ENCODE data around the gene FBL.
A peak's percentile ranks its signal among the peaks of the same experiment; 100 is the strongest.

Gene FBL

DNA sequence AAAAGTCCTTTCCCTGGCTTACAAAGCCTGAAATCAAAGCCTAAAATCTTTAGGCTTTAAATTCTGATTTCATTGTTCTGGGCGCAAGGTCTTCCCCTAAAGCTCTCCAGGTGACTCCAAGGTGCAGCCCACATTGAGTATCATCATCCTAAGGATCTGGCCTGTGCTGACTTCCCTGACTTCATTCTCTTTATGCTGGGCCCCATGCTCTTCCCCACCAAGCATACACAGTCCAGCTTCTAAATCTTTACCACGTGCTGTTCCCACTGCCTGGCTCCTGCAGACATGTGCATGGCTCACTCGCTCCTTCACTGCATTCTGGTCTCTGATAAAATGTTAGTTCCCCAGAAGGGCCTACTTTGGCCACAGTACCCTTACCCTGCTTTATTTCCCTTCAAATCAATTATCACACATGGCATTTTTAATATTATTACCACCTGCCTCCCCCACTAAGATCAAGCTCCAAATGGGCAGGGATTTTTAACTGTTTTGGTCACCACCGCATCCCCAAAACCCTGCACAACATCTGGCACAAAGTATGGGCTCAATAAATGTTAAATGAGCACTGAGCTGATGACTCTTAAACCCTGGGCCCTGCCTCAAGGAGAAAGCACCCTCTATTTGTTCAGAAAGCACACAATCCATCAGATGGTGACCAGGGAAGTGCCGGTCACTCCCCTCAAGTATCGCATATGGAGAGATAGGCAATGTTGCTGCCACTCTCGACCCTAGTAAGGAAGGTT, 3.3 kb downstream of the FBL start:
- DNase-seq: no peak

DNA sequence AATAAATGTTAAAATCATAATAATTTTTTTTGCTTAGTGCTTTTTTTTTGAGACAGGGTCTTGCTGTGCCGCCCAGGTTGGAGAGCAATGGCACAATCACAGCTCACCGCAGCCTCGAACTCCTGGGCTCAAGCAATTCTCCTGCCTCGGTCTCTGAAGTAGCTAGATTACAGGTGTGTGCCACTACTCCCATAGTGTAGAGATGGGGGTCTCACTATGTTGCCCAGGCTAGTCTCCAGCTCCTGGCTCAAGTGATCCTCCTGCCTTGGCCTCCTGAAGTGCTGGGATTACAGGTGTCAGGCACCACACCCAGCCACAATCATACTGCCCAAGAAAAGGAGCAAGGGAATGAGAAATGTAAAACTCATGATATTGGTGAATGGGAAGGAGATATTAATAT, 5.1 kb downstream of the FBL start:
- no peak for DNase-seq

DNA sequence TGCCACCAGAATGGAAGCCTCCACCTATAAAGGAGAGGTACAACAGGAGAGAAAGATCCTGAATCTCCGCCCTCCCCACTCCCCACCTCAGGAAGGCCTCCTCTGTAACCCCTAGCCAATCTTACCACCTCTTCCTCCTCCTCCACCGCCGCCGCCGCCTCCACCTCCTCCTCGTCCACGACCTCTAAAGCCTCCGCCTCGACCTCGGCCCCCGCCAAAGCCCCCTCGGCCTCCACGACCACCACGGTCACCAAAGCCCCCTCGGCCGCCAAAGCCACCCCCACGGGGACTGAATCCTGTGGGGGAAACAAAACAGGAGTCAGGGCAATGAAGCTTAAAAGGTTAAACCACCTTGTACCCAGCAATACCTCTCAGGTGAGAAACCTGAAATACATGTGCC, 5.7 kb downstream of the FBL start:
- no peak for DNase-seq

DNA sequence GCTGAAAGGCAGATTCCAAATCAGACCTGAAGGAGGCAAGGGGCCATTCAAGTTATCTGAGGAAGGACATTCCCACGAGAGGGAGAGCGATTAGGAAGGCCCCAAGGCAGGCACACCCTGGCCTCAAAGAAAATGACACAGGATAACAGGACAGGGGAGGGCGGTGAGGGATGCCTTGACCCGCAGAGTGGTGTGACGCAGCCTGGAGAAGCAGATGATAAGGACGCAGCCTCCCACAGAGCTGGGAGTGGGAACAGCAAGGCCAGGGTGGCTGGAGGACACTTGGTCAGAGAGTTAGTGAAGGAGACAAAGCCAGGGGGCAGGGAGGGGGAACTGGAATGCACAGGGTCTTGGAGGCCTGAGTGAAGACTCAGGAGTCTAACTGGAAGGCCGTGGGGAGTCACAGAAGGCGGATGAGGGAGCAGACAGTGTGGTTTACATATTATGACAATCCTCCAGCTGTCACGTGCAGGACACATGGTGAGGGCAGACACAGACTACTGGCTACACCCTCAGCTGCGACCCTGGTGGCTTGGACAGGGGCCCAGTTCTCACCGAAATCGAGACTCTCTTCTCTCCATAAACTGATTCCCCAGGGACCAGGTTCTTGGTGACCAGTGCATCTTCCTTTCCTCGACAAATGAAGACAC, 6.4 kb downstream of the FBL start:
- DNase-seq: no peak

DNA sequence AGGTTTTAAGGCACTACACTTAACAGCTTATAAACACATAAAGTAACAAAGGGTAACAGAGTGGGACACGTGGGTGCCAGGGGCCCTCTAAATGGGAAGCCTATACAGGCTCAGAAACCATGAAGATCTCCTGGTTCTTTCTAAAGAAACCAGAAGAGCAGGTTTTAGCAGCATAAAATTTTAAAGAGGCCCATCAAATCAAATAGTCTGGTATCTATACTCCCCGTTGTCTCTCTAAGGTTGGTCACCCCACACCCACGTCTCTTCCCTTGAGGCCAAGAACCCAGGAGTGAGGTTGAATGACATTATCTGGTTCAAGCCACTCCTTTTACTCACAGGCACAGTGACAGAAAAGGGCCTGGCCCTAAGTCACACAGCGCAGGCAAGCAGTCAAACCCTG, 7.6 kb downstream of the FBL start:
- no peak for DNase-seq

DNA sequence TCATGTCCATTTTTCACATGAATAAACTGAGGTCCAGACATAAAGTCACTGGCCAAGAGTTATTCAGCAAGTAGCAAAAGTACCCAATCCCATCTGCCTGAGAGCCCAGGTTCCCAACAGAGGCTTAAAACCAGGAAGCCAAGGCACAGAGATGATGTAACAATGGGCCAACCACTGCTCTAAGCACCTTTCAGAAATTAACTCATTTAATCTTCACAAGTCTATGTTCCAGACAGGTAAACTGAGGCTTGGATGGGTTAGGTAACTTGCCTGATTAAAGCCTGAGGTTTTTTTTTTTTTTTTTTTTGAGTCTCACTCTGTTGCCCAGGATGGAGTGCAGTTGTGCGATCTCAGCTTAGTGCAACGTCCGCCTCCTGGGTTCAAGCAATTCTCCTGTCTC, 8.2 kb downstream of the FBL start:
- no peak for DNase-seq

DNA sequence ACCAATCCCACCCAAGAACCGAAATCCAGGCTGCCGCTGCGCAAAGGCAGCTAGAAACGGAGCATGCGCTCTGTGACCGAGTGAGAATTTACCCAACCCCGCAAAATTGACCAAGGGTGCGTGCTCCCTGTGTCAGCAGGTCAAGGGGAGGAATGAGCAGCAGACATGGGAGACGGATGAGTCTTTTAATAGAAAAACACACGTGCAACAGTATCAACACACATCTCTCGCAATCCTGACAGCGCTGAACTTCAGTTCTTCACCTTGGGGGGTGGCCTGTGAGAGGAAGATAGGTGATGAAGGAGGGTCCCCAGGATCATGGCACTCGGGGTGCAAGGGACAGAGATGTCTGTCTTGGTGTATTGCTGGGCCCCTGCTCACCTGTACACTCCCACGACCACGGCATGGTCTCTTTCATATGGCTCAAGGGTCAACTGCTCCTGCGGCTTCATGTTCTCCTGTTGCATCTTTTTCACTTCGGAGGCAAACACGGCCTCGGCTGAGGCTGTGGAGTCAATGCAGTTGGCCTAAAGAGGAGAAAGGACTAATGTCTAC, 11.8 kb downstream of the FBL start:
- no peak for DNase-seq

DNA sequence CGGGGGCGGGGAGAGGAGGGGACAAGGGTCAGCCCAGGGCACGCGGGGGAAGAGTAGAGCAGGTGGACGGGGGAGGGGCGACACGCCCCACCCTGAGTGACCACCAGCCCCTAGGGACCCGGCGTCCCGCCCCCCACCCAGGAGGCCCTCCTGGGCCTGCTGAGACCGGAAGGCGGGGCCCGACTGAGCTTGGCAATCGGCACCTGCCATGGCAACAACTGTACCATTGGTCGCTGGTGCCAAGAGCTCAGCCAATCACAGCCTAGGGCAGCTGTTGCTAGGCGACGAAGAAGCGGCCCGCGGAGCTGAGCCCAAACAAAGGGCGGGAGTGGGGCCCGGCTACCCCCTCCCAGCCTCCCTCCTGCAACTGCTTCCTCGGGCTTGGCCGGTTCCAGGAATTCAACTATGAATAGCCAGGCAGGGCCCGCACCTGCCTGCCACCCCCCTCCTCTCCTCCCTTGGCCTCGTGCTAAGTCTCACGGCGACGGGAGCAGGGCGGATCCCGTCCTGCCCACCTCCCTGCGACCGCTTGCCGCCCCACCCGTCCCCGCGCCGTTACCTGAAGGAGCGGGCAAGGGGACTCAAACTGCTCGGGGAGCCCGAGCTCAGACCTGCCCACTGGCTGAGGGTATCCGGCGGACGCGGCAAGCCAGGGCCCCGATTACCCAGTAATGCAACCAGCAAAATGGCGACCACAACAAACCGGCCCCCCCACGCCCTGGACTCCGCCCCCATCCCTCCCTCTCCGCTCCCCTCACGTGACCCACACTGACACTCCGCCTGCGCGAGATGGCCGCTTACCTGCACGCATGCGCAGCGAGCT, 12.5 kb downstream of the FBL start, which contains the start of gene DYRK1B:
Gene DYRK1B (minus strand): TSS at position 699 of the 823 bp plus-strand sequence. CDS start 2,295 bp downstream, outside the sequence.
- DNase-seq: peak; percentile 96 to 99 (median 98)

DNA sequence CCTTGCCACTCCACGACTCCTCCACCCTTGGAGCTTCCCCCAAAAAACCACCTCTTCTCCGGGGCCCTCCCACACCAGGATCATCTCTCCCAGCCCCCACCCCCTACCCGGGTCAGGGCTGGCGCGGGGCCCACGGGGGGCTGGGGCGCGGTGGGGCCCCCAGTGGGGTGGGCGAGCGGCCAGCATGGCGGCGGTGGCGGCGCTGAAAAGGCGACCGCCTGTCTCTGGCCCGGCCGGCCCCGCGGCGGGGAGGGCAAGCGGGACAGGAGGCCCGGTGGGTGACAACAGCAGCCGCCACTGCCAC, 13.1 kb downstream of the FBL start:
- DNase-seq: no peak

DNA sequence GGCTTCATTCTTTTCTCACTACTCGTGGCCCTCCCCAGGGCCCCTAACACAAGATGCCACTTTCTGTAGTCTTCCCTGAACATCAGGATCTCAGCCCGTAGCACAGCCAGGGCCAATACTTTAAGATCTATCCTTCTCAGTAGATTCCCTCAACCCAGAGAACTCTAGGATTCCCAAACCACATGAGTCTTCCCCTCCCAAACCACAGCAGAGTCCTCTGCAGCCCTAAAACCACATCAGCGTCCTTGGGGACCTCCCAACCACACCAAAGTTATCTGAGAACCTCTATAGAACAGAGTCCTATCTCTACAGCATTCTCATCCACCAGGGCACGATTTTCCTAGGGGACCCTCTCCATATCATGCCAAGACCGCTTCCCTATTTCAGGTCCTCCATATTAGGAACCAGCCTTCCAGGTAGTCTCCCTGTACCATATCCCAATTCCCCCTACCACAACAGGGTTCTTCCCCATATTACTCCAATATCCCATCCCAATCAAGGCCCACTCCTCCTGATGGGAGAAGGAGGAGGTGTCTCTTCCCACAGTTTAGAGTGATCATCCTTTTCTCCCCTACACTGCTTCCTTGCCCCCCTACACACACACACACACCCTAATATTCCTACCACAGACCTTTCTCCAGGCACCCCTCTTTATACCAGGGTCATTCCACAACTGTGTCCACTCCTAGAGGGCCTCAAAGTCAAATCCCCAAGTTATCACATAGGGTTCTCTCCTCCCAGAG, 13.7 kb downstream of the FBL start:
- no peak for DNase-seq

DNA sequence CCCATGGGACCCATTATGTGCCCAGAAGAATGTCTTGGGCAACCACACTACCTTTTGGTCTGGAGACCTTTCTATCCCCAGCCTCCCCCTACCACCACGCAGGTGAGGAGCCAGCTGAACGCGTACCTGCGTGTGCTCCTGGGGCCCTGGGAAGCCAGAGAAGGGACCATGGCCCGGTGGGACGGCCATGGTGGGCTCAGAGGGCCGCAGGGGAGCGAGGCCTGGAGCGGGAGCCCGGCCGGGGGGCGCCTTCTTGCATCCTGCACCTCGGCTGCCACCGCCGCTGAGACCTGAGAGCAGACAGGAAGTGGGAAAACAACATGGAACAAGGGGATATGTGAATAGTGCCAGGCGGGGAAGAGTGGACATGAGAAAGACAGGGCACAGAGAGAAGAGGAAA, 14.5 kb downstream of the FBL start:
- DNase-seq: no peak

DNA sequence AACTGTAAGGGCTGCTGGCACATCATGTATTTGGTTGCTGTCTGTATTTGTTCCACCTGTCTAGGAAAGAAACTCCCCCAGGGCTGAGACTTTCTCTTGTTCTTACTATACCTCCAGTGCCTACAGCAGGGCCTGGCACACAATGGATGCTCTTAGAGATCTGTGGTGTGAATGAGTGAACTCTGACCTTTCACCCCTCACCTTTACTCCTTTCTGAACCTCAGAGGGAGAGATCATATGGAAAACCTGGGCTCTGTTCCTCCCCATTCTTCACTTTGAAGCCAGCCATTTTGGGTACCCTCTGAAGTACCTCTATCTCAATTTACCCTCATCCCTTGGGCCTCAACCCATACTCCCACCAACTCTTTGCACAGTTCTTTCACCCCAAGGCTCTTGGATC, 15.3 kb downstream of the FBL start:
- DNase-seq: no peak

DNA sequence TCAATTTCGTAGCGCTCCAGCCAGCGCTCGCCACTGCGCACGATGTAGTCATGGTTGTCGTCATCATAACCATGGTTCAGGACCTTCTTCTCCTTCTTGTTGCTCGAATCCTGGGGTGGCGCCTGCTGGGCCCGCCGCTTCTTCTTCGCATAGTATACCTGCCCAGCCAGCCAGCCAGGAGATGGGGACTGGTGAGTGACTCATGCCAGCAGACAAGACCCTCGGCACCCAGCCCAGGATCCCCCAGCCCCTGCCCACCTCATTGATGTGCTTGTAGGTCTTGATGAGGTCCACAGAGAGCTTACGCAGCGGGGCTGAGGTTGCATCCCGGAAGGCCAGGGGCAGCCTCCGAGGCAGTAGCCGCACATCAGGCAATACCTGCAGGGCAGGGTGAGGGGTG, 15.8 kb downstream of the FBL start:
- no peak for DNase-seq

DNA sequence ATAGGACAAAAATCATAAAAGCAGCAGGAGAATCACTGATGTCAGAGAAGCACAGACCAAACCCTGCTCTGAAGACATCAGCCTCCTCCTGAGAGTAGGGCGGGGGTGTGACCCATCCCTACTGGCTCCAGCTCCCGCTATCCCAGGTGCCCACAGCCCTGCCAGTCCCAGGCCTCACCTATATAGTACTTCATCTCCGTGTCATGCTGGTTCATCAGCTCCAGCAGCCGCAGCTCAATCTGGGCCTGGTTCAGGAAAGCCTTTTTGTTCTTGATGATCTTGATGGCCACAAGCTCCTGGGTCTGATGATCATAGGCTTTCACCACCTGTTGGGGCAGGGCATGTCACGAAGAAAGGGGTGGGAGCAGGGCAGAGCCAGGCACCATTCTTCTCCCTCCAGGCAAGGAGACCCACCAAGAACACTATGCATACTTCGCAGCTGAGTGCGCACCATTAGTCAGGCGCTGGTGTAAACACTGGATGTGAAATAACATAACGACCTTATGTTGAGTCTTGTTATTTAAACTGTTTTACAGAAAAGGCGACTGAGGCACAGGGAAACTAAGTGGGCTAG, 16.4 kb downstream of the FBL start:
- DNase-seq: no peak

DNA sequence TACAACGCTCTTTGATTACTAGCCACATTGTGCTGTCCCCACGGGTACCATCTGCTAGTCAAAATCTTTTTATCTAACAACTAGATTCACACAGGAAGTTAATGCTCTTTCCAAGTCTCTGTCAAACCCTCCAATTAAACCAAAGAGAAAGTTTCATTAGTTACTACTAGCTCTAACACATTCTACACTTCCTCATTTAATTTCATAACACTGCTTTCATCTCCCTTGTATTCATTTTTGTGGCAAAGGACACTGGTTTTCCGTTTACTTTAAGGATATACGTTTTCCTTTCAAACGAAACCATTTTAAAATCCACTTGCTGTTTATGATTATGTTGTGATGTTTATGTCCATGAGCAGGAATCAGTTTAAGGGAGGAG, 17.5 kb downstream of the FBL start:
- DNase-seq: peak in 1 of 4 experiments; percentile 24

DNA sequence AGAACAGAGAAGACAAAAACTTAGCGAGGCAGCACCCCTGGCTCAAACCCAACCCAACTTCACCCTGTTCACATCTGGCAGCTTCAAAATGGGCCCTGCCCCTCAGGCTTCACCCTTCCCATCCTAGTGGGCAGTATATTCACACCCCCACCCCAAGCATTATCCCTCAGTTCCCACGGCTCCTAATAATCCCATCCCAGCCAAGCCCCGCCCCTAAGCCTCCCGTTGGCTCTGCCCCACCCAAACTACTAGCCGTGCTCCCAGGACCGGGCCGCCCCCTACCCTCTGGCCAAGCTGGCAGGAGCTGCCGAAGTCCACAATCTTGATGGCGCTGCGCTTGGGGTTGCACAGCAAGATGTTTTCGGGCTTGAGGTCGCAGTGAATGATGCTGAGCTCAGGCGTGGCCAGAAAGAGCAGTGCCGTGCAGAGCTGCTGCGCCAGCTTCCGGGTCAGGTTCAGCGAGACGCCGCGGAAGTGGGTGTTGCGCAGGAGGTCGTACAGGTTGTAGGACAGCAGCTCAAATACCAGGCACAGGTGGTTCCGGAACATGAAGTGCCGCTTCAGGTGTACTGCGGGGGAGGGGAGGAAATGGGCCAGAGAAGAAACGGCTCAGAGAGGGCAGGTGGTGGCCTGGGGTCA, 18.0 kb downstream of the FBL start:
- no peak for DNase-seq

DNA sequence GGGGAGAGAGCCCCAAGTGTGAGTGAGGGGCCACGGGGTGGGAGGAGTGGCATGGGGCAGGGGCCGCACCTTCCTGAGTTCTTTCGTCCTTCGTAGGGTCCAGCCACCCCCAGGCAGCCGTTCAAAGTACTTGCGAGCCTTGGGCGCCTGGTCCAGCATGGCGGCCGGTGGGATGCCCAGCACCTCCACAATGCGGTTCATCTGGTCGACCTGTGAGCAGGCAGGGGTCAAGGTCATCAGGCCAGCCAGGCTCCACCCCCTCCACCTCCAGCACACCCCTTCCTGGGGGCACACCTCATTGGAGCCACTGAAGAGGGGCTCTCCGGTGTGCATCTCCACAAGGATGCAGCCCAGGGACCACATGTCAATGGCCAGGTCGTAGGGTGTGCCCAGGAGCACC, 19.0 kb downstream of the FBL start:
- DNase-seq: no peak

DNA sequence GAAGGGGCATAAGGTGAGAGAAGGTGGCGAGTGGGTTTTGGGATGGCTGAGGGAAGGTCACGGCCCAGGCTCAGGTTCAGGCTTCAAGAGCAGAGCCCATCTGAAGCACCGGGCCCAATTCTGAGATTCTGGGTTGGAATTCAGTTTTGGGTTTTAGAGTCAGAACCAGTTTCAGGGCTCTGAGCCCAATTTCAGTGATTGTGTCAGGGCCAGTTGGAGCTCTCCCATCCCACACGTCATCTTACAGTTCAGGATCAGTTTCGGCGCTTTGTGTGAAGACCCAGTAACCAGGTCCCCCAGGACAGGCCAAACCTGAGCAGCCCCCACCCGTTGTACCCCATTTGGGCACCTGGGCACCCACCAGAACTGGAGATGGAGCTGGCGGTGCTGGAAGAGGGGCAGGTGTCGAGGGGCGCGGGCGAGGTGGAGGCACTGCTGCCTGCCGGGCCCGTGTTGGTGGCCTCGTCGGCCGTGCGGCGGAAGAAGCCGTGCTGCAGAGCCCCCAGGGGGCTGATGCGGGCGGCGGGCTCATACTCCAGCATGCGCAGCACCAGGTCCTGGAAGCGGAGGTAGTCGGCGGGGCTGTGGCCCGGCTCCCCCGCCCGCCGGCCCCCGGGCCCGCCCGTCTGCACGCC, 19.8 kb downstream of the FBL start:
- DNase-seq: no peak

DNA sequence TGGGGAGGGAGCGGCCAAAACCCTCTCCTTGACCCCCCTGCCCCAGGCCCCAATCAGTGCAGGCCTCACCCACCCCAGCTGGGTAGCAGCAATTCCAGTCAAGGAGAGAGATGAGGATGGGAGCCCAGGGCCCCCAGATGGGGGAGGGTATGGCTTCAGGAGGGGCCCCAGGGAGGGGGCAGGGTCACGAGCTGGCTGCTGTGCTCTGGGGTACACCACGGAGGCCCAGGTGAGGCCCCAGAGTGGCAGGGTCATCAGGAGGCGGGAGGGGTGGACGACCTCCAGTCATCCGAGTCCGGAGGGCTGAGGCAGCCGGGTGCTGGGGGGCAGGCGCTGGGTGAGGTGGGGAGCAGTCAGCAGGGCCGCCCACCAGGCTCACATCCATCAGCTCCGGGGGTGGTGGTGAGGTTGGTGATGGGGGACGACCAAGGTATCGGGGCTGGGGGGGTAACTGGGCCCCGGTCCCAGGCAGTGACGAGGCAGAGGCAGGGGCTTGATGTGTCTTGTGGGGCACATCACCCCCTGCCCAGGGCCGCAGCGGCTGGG, 20.6 kb downstream of the FBL start:
- no peak for DNase-seq

DNA sequence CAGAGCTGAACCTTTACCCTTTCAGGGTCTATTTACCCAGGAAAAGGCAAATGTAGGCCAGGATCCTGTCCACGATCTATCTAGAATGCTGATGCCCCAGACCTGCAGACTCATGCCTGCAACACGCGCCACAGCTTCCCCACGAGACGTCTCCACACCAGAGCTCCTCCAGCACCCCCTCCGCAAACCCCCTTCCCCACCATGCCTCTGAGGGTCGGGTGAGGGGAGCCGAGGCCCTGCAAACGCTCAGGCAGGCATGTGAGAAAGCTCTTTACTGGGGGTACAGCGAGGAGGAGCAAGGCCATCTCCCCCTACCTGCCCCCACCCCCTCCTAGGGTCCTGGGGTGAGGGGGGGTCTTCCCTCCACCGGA, 21.1 kb downstream of the FBL start:
- no peak for DNase-seq

Measured in suppressor macrophage (primary cell).